ENCODE data around the gene CCN5.

The CCN5 gene

GRCh38 chr20:44724423-44725091 lies 9.4 kb downstream of the CCN5 start:
- peaks cover 3% of the 10 kb centered on the region for H3K4me1 ChIP-seq (ENCODE audit: control insufficient read depth, insufficient read depth, low read length)
- H3K27me3 ChIP-seq (ENCODE audit: control insufficient read depth, insufficient read depth, low read length), result no peaks in the 10 kb centered on the region
- H3K9ac ChIP-seq (ENCODE audit: low read length), result no peak overlapping the region
- no peak overlapping the region for H3K27ac ChIP-seq (ENCODE audit: low read depth, low read length)
- H3K4me3 ChIP-seq (ENCODE audit: low read length), result no peak overlapping the region
- no peaks in the 10 kb centered on the region for H3K36me3 ChIP-seq (ENCODE audit: control insufficient read depth, insufficient read depth, low read length)

- Histone ChIP-seq H3K27me3 (ENCODE audit: control insufficient read depth, insufficient read depth, low read length) (no peaks in the 10 kb centered on the region), H3K36me3 (ENCODE audit: control insufficient read depth, insufficient read depth, low read length) (no peaks in the 10 kb centered on the region), H3K27ac (ENCODE audit: low read depth, low read length) (no peak overlapping the region), H3K4me1 (ENCODE audit: control insufficient read depth, insufficient read depth, low read length) (peaks cover 3% of the 10 kb centered on the region), H3K4me3 (ENCODE audit: low read length) (no peak overlapping the region), H3K9ac (ENCODE audit: low read length) (no peak overlapping the region)
Measured at GRCh38 chr20:44725837-44726236, 10.7 kb downstream of the CCN5 start.

- no peak overlapping the region for H3K27ac ChIP-seq (ENCODE audit: low read depth, low read length)
- no peak overlapping the region for H3K4me3 ChIP-seq (ENCODE audit: low read length)
- no peak overlapping the region for H3K9ac ChIP-seq (ENCODE audit: low read length)
- H3K27me3 ChIP-seq (ENCODE audit: control insufficient read depth, insufficient read depth, low read length), result no peaks in the 10 kb centered on the region
- H3K36me3 ChIP-seq (ENCODE audit: control insufficient read depth, insufficient read depth, low read length), result no peaks in the 10 kb centered on the region
- H3K4me1 ChIP-seq (ENCODE audit: control insufficient read depth, insufficient read depth, low read length), result peaks cover 3% of the 10 kb centered on the region
Measured at GRCh38 chr20:44727039-44727438, 11.9 kb downstream of the CCN5 start.

GRCh38 chr20:44727651-44728050 lies 12.5 kb downstream of the CCN5 start:
- H3K9ac ChIP-seq (ENCODE audit: low read length), result no peak overlapping the region
- H3K4me1 ChIP-seq (ENCODE audit: control insufficient read depth, insufficient read depth, low read length), result peaks cover 3% of the 10 kb centered on the region
- no peaks in the 10 kb centered on the region for H3K36me3 ChIP-seq (ENCODE audit: control insufficient read depth, insufficient read depth, low read length)
- no peak overlapping the region for H3K27ac ChIP-seq (ENCODE audit: low read depth, low read length)
- no peaks in the 10 kb centered on the region for H3K27me3 ChIP-seq (ENCODE audit: control insufficient read depth, insufficient read depth, low read length)
- H3K4me3 ChIP-seq (ENCODE audit: low read length), result no peak overlapping the region

GRCh38 chr20:44728801-44729443 lies 13.8 kb downstream of the CCN5 start:
- Histone ChIP-seq H3K9ac (ENCODE audit: low read length) (no peak overlapping the region), H3K4me3 (ENCODE audit: low read length) (no peak overlapping the region), H3K36me3 (ENCODE audit: control insufficient read depth, insufficient read depth, low read length) (no peaks in the 10 kb centered on the region), H3K4me1 (ENCODE audit: control insufficient read depth, insufficient read depth, low read length) (peaks cover 3% of the 10 kb centered on the region), H3K27ac (ENCODE audit: low read depth, low read length) (no peak overlapping the region), H3K27me3 (ENCODE audit: control insufficient read depth, insufficient read depth, low read length) (no peaks in the 10 kb centered on the region)

GRCh38 chr20:44730441-44730840 lies 15.3 kb downstream of the CCN5 start:
- Histone ChIP-seq H3K9ac (ENCODE audit: low read length) (no peak overlapping the region), H3K27me3 (ENCODE audit: control insufficient read depth, insufficient read depth, low read length) (no peaks in the 10 kb centered on the region), H3K27ac (ENCODE audit: low read depth, low read length) (no peak overlapping the region), H3K4me1 (ENCODE audit: control insufficient read depth, insufficient read depth, low read length) (peaks cover 3% of the 10 kb centered on the region), H3K36me3 (ENCODE audit: control insufficient read depth, insufficient read depth, low read length) (no peaks in the 10 kb centered on the region), H3K4me3 (ENCODE audit: low read length) (no peak overlapping the region)

- peaks cover 3% of the 10 kb centered on the region for H3K4me1 ChIP-seq (ENCODE audit: control insufficient read depth, insufficient read depth, low read length)
Measured at GRCh38 chr20:44731657-44732056, 16.5 kb downstream of the CCN5 start.

GRCh38 chr20:44732327-44732726 lies 17.2 kb downstream of the CCN5 start:
- H3K27ac ChIP-seq (ENCODE audit: low read depth, low read length), result no peak overlapping the region
- H3K27me3 ChIP-seq (ENCODE audit: control insufficient read depth, insufficient read depth, low read length), result no peaks in the 10 kb centered on the region
- no peaks in the 10 kb centered on the region for H3K36me3 ChIP-seq (ENCODE audit: control insufficient read depth, insufficient read depth, low read length)
- H3K4me1 ChIP-seq (ENCODE audit: control insufficient read depth, insufficient read depth, low read length), result peaks cover 3% of the 10 kb centered on the region
- no peak overlapping the region for H3K4me3 ChIP-seq (ENCODE audit: low read length)
- no peak overlapping the region for H3K9ac ChIP-seq (ENCODE audit: low read length)

More at GRCh38 chr20:44731657-44732056, 16.5 kb downstream of the CCN5 start:
- no peak overlapping the region for H3K27ac ChIP-seq (ENCODE audit: low read depth, low read length)
- H3K4me3 ChIP-seq (ENCODE audit: low read length), result no peak overlapping the region
- no peaks in the 10 kb centered on the region for H3K27me3 ChIP-seq (ENCODE audit: control insufficient read depth, insufficient read depth, low read length)
- H3K36me3 ChIP-seq (ENCODE audit: control insufficient read depth, insufficient read depth, low read length), result no peaks in the 10 kb centered on the region
- H3K9ac ChIP-seq (ENCODE audit: low read length), result no peak overlapping the region

GRCh38 chr20:44733341-44734069 lies 18.3 kb downstream of the CCN5 start:
- H3K9ac ChIP-seq (ENCODE audit: low read length), result no peak overlapping the region
- H3K27me3 ChIP-seq (ENCODE audit: control insufficient read depth, insufficient read depth, low read length), result no peaks in the 10 kb centered on the region
- H3K36me3 ChIP-seq (ENCODE audit: control insufficient read depth, insufficient read depth, low read length), result no peaks in the 10 kb centered on the region
- no peak overlapping the region for H3K27ac ChIP-seq (ENCODE audit: low read depth, low read length)
- peaks cover 3% of the 10 kb centered on the region for H3K4me1 ChIP-seq (ENCODE audit: control insufficient read depth, insufficient read depth, low read length)
- no peak overlapping the region for H3K4me3 ChIP-seq (ENCODE audit: low read length)

- no peak overlapping the region for H3K27ac ChIP-seq (ENCODE audit: low read depth, low read length)
- H3K27me3 ChIP-seq (ENCODE audit: control insufficient read depth, insufficient read depth, low read length), result no peaks in the 10 kb centered on the region
- no peak overlapping the region for H3K4me3 ChIP-seq (ENCODE audit: low read length)
- H3K9ac ChIP-seq (ENCODE audit: low read length), result no peak overlapping the region
- no peaks in the 10 kb centered on the region for H3K4me1 ChIP-seq (ENCODE audit: control insufficient read depth, insufficient read depth, low read length)
- no peaks in the 10 kb centered on the region for H3K36me3 ChIP-seq (ENCODE audit: control insufficient read depth, insufficient read depth, low read length)
Measured at GRCh38 chr20:44734938-44735337, 19.8 kb downstream of the CCN5 start.

GRCh38 chr20:44735816-44736169 lies 20.6 kb downstream of the CCN5 start:
- Histone ChIP-seq H3K9ac (ENCODE audit: low read length) (no peak overlapping the region), H3K4me1 (ENCODE audit: control insufficient read depth, insufficient read depth, low read length) (no peaks in the 10 kb centered on the region), H3K36me3 (ENCODE audit: control insufficient read depth, insufficient read depth, low read length) (no peaks in the 10 kb centered on the region), H3K27me3 (ENCODE audit: control insufficient read depth, insufficient read depth, low read length) (no peaks in the 10 kb centered on the region), H3K4me3 (ENCODE audit: low read length) (no peak overlapping the region), H3K27ac (ENCODE audit: low read depth, low read length) (no peak overlapping the region)

- no peak overlapping the region for H3K9ac ChIP-seq (ENCODE audit: low read length)
- H3K36me3 ChIP-seq (ENCODE audit: control insufficient read depth, insufficient read depth, low read length), result no peaks in the 10 kb centered on the region
- no peaks in the 10 kb centered on the region for H3K27me3 ChIP-seq (ENCODE audit: control insufficient read depth, insufficient read depth, low read length)
- H3K4me3 ChIP-seq (ENCODE audit: low read length), result peak overlapping the region; percentile 5
- H3K27ac ChIP-seq (ENCODE audit: low read depth, low read length), result no peak overlapping the region
- H3K4me1 ChIP-seq (ENCODE audit: control insufficient read depth, insufficient read depth, low read length), result no peaks in the 10 kb centered on the region
Measured at GRCh38 chr20:44736170-44737021, 21.2 kb downstream of the CCN5 start.
